Astrocyte (in vitro differentiated cells and primary cell): ENCODE measurements around the gene STARD13.

Source experiments
- CTCF ChIP-seq: IDR thresholded peaks from 2 replicates; pipeline ENCODE4 v1.5.1; 2011; ENCODE audit warnings: low read depth, mild to moderate bottlenecking, inconsistent platforms, low read length, moderate library complexity; ENCODE audit not compliant: insufficient read depth
- EZH2 ChIP-seq: IDR thresholded peaks from 2 replicates; pipeline ENCODE4 v1.6.1; 2012; ENCODE audit warnings: mild to moderate bottlenecking, low read length, inconsistent platforms; ENCODE audit not compliant: insufficient read depth

- TF ChIP-seq CTCF (no peak), EZH2 (no peak)
Measured at GRCh38 chr13:33079960-33080359, 205.6 kb downstream of the STARD13 start.
